ENCODE measurements around the gene EIF4EBP3.

DNA sequence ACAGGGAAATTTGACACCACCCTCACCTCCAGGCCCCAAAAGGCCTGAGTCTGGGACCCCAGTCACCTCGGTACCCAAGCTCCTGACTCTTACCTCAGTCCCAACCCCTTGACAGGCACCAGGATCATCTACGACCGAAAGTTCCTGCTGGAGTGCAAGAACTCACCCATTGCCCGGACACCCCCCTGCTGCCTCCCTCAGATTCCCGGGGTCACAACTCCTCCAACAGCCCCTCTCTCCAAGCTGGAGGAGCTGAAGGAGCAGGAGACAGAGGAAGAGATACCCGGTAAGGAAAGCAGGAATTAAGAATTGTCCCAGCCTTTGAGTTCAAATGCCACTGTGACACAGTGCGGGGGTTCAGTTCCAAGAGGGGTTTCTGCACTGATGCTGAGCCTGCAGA lies 1.3 kb downstream of the EIF4EBP3 start:
- TF ChIP-seq, protein P1, sequence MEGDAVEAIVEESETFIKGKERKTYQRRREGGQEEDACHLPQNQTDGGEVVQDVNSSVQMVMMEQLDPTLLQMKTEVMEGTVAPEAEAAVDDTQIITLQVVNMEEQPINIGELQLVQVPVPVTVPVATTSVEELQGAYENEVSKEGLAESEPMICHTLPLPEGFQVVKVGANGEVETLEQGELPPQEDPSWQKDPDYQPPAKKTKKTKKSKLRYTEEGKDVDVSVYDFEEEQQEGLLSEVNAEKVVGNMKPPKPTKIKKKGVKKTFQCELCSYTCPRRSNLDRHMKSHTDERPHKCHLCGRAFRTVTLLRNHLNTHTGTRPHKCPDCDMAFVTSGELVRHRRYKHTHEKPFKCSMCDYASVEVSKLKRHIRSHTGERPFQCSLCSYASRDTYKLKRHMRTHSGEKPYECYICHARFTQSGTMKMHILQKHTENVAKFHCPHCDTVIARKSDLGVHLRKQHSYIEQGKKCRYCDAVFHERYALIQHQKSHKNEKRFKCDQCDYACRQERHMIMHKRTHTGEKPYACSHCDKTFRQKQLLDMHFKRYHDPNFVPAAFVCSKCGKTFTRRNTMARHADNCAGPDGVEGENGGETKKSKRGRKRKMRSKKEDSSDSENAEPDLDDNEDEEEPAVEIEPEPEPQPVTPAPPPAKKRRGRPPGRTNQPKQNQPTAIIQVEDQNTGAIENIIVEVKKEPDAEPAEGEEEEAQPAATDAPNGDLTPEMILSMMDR (IDR thresholded peaks at IDR 0.05): no peak
- TF ChIP-seq POLR2A (IDR thresholded peaks at IDR 0.05): no peak
